GM12878 (cell line): ENCODE results near the gene EHBP1L1.

ENCODE experiments used
- ATF7 ChIP-seq: fragments of 450-650 bp; IDR thresholded peaks from 2 replicates; pipeline ENCODE4 v1.6.1; 2016; ENCODE audit warnings: low read depth, mild to moderate bottlenecking
- CTCF ChIP-seq, 3 experiments: IDR thresholded peaks in 2 of 3; conservative IDR thresholded peaks in 1 of 3; 2 replicates each; pipeline ENCODE4 v1.5.1; 2011; ENCODE audit warnings: low read depth in 3 of 3, low read length in 3 of 3, mild to moderate bottlenecking in 3 of 3, control low read depth in 2 of 3, moderate library complexity in 2 of 3, inconsistent platforms in 1 of 3, mixed read lengths in 1 of 3; ENCODE audit not compliant: control insufficient read depth in 2 of 3, insufficient read depth in 1 of 3; ENCODE audit errors: extremely low read depth in 1 of 3
- EZH2 ChIP-seq: IDR thresholded peaks from 2 replicates; pipeline ENCODE4 v1.6.1; 2012; ENCODE audit warnings: low read depth, mild to moderate bottlenecking, control low read depth, inconsistent platforms, low read length, borderline replicate concordance; ENCODE audit not compliant: control insufficient read depth
- GATAD2B ChIP-seq: fragments of 450-650 bp; conservative IDR thresholded peaks from 2 replicates; pipeline ENCODE4 v1.6.1; 2017; ENCODE audit warnings: low read depth, mild to moderate bottlenecking, moderate library complexity
- HDGF ChIP-seq: fragments of 450-650 bp; IDR thresholded peaks from 2 replicates; pipeline ENCODE4 v1.6.1; 2016; ENCODE audit warnings: antibody characterized with exemption
- NBN ChIP-seq: fragments of 450-650 bp; IDR thresholded peaks from 2 replicates; pipeline ENCODE4 v1.6.1; 2016
- NFIC ChIP-seq: IDR thresholded peaks from 2 replicates; pipeline ENCODE4 v1.6.1; 2012; ENCODE audit warnings: low read depth, mild to moderate bottlenecking, inconsistent platforms, low read length, moderate library complexity
- RCOR1 ChIP-seq: conservative IDR thresholded peaks from 2 replicates; pipeline ENCODE4 v1.6.1; 2012; ENCODE audit warnings: low read depth, low read length, improper control_type of control experiment
- SP1 ChIP-seq: IDR thresholded peaks from one replicate; pipeline ENCODE4 v1.6.1; 2011; ENCODE audit warnings: low read depth, low read length
- TF ChIP-seq, protein P1 (sequence below): IDR thresholded peaks from 2 replicates; pipeline ENCODE4 v1.6.1; 2011; ENCODE audit warnings: low read depth, mild to moderate bottlenecking, low read length, moderate library complexity, borderline replicate concordance; ENCODE audit errors: extremely low read depth
- TF ChIP-seq, protein P2 (sequence below): IDR thresholded peaks from 2 replicates; pipeline ENCODE4 v1.6.1; 2011; ENCODE audit warnings: mild to moderate bottlenecking, low read depth, low read length, moderate library complexity; ENCODE audit not compliant: insufficient replicate concordance

DNA sequence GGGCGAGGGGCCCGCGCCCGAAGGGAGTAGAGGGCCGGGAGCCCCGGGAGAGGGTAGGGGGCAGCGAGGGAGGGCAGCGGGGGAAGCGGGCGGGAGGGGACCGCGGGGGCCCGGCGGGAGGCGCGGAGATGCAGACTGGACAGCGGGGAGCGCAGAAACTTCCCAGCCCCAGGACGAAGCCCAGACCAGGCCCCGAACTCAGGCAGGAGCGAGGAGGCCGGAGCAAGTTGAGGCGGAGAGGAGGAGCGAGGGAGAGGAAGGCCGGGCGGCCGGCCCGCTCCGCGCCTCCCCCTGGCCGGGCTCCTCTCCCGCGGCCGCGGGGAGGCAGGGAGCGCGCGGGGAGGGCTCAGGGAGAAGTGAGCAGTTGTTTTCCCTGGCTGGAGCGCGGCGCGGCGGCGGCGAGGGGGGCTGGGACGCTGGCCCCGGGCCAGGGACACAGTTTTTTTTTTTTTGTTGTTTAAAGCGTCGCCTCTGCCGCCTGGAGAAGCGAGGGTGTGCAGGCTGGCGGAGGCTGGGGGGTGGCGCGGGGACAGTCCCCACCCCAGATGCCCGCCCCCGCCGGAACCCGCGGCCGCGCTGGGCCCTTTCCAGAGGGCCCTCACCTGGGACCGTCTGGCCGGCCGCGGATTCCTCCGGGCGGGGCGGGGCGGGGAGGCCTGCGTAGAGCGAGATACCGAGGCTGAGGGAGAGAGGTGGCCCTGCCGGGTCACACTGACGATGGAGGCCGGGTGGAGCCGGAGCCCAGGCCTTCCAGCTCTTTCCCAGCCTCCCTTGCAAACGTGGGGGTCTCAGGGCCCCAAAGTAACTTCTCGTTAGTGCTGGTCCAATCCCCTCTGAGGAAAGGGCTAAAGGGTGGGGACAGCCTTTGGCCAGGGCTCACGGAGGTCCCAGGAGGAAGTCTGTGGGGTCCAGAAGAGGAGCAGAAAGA is 17.6 kb upstream of the EHBP1L1 start, which contains the start of gene LTBP3:
- no peak for TF ChIP-seq NFIC
- no peak for TF ChIP-seq SP1
- TF ChIP-seq CTCF (IDR thresholded peaks at IDR 0.05 in 2 of 3, conservative IDR thresholded peaks at IDR 0.05 in 1 of 3; ENCODE audit: control insufficient read depth in 2 of 3, extremely low read depth in 1 of 3, insufficient read depth in 1 of 3, low read depth in 3 of 3, low read length in 3 of 3) = no peak
- TF ChIP-seq GATAD2B = no peak
- TF ChIP-seq ATF7 = no peak
- no peak for TF ChIP-seq RCOR1
- TF ChIP-seq HDGF = no peak
- TF ChIP-seq EZH2 = no peak
- TF ChIP-seq NBN = no peak
- TF ChIP-seq, protein P1, sequence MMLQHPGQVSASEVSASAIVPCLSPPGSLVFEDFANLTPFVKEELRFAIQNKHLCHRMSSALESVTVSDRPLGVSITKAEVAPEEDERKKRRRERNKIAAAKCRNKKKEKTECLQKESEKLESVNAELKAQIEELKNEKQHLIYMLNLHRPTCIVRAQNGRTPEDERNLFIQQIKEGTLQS = no peak
- TF ChIP-seq, protein P2, sequence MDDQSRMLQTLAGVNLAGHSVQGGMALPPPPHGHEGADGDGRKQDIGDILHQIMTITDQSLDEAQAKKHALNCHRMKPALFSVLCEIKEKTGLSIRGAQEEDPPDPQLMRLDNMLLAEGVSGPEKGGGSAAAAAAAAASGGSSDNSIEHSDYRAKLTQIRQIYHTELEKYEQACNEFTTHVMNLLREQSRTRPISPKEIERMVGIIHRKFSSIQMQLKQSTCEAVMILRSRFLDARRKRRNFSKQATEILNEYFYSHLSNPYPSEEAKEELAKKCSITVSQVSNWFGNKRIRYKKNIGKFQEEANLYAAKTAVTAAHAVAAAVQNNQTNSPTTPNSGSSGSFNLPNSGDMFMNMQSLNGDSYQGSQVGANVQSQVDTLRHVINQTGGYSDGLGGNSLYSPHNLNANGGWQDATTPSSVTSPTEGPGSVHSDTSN = no peak
